T-cell (primary cell): ENCODE results near the gene ERN1. TPM values are rescaled to one million over a fixed set of nuclear protein-coding genes. Genes with fewer than 3 reads are reported as not detected.
"Not testable (repeated sequence)": the region's sequence is repeated elsewhere in the genome, so short reads cannot be mapped to it uniquely, and the experiment has no call there.

Experiments used
- ATAC-seq, 4 experiments: fragments of 200-7000 bp in 3 of 4; fragments of 150-1000 bp in 1 of 4; cut with Tn5 transposase; replicated peaks in 1 of 4; 1 replicate in 3 of 4; 2 replicates in 1 of 4; pipeline ENCODE4 v1.10.0; 2021; ENCODE audit warnings: moderate library complexity in 3 of 4, mild to moderate bottlenecking in 2 of 4, moderate number of reproducible peaks in 1 of 4
- CTCF ChIA-PET, 2 donors: fragments of 300-600 bp; sonication (Branson Sonifier 250); formaldehyde crosslinking; loops; one replicate each; lab custom pipeline; 2022; ENCODE audit warnings: antibody characterized with exemption in 2 of 2; lab: Charles Lee
- POLR2A ChIA-PET, 2 donors: fragments of 300-600 bp; sonication (Branson Sonifier 250); formaldehyde crosslinking; loops; one replicate each; lab custom pipeline; 2022; ENCODE audit warnings: antibody characterized with exemption in 2 of 2; lab: Charles Lee
- DNase-seq, 35 experiments: peaks; one replicate each; pipeline versions ENCODE4 v3.0.0 to v3.0.0-alpha.2; 2013 to 2023
- H3K27ac ChIP-seq: one replicate; pipeline ENCODE4 v1.5.1; 2013; ENCODE audit warnings: low read length
- H3K27me3 ChIP-seq, 2 experiments: replicated peaks in 1 of 2; 1 replicate in 1 of 2; 2 replicates in 1 of 2; pipeline versions ENCODE4 v1.6.1 to v1.7.0; 2013; ENCODE audit warnings: low read length in 1 of 2, mixed read lengths in 1 of 2; ENCODE audit not compliant: control insufficient read depth in 2 of 2, insufficient read depth in 2 of 2; ENCODE audit errors: extremely low read depth in 1 of 2
- H3K36me3 ChIP-seq, 2 donors: 1 replicate in 1 of 2; 2 replicates in 1 of 2; pipeline versions ENCODE4 v1.6.1 to v1.7.0; 2013; ENCODE audit warnings: low read length in 1 of 2; ENCODE audit not compliant: control insufficient read depth in 2 of 2, insufficient read depth in 1 of 2; ENCODE audit errors: extremely low read depth in 1 of 2
- H3K4me1 ChIP-seq, 2 experiments: 1 replicate in 1 of 2; 2 replicates in 1 of 2; pipeline versions ENCODE4 v1.6.1 to v1.7.0; 2013; ENCODE audit warnings: low read length in 2 of 2, mixed read lengths in 1 of 2; ENCODE audit not compliant: insufficient read depth in 2 of 2, control insufficient read depth in 1 of 2; ENCODE audit errors: extremely low read depth in 1 of 2
- H3K4me3 ChIP-seq, 2 donors: 1 replicate in 1 of 2; 2 replicates in 1 of 2; pipeline versions ENCODE4 v1.5.1 to v1.7.0; 2013; ENCODE audit warnings: mild to moderate bottlenecking in 2 of 2, low read length in 1 of 2, moderate library complexity in 1 of 2; ENCODE audit not compliant: control insufficient read depth in 1 of 2; ENCODE audit errors: extremely low read depth in 1 of 2
- H3K9me3 ChIP-seq: 2 replicates; pipeline ENCODE4 v1.7.0; 2013
- H3K27ac Mint-ChIP-seq, 2 donors: one replicate each; pipeline ENCODE4 v1.8.0; 2020 to 2021; ENCODE audit warnings: mild to moderate bottlenecking in 2 of 2, mixed read lengths in 2 of 2
- H3K27me3 Mint-ChIP-seq, 2 donors: one replicate each; pipeline ENCODE4 v1.8.0; 2021 to 2022; ENCODE audit warnings: mixed read lengths in 2 of 2
- H3K36me3 Mint-ChIP-seq: one replicate; pipeline ENCODE4 v1.8.0; 2021; ENCODE audit warnings: mixed read lengths
- H3K4me1 Mint-ChIP-seq, 3 donors: one replicate each; pipeline ENCODE4 v1.8.0; 2020 to 2022; ENCODE audit warnings: mixed read lengths in 3 of 3, mild to moderate bottlenecking in 1 of 3
- H3K4me3 Mint-ChIP-seq, 3 donors: one replicate each; pipeline ENCODE4 v1.8.0; 2020 to 2022; ENCODE audit warnings: mild to moderate bottlenecking in 3 of 3, mixed read lengths in 3 of 3, moderate library complexity in 3 of 3
- H3K9me3 Mint-ChIP-seq, 3 donors: one replicate each; pipeline ENCODE4 v1.8.0; 2020 to 2022; ENCODE audit warnings: mixed read lengths in 3 of 3
- WGBS: methylation state at CpG from one replicate; pipeline ENCODE4 v1.1.5; 2013; ENCODE audit warnings: missing lambda C conversion rate; ENCODE audit not compliant: insufficient coverage; 5-methylcytosine and 5-hydroxymethylcytosine counted together
- total RNA-seq, 35 experiments: library from RNA in 6 of 35; stranded (reverse) in 6 of 35; fragments of 120-200 nt in 1 of 35; gene quantifications; one replicate each; pipeline versions ENCODE4 v1.2.1 to v1.2.4 and lab custom pipeline; 2013 to 2026

Gene ERN1
- total RNA-seq, 5 donors from 2014 or later (not counting 1 experiment from before 2014, with no cell fraction given): 71.2 to 146 (median 112) TPM

GRCh38 chr17:64120972-64121786 is 8.8 kb downstream of the ERN1 start:
- H3K36me3 ChIP-seq, H3K9me3 ChIP-seq, H3K9me3 Mint-ChIP-seq, H3K4me3 ChIP-seq, H3K27me3 Mint-ChIP-seq, H3K27me3 ChIP-seq: not testable (repeated sequence)
- Histone ChIP-seq H3K4me1 (peaks cover 8 to 38% of the 10 kb centered on the region in 2 experiments), H3K27ac (peak overlapping the region; percentile 65)
- peaks cover 46 to 81% (median 61%) of the 10 kb centered on the region in 3 donors for H3K4me1 Mint-ChIP-seq
- DNase-seq (peak in 13 of 35 experiments; percentile 7 to 47 (median 12)), ATAC-seq (peak; percentile 56 to 93 (median 69))
- H3K4me3 Mint-ChIP-seq: peak overlapping the region; percentile 43 to 68 (median 58)
- H3K36me3 Mint-ChIP-seq: peaks cover 29% of the 10 kb centered on the region
- WGBS: 34% methylated on average over 6 of the region's 13 CpGs
- ChIA-PET POLR2A (interaction anchor here in 1 of 2 donors (0.5 to 1.2 kb wide), 4 partner anchors 9 to 541 kb away, joined by 3 read pairs; no protein-coding TSS in a partner anchor), CTCF (interaction anchor here (0.5 to 2.4 kb wide), 5 partner anchors 12 to 256 kb away, joined by 3 to 10 read pairs (median 4); no protein-coding TSS in a partner anchor)
- peak overlapping the region; percentile 93 to 95 for H3K27ac Mint-ChIP-seq

- Histone ChIP-seq H3K9me3 (no peaks in the 10 kb centered on the region), H3K4me1 (peaks cover 8 to 43% of the 10 kb centered on the region in 2 experiments), H3K36me3 (no peaks in the 10 kb centered on the region), H3K27ac (peak overlapping the region; percentile 65), H3K4me3 (no peak overlapping the region), H3K27me3 (no peaks in the 10 kb centered on the region)
- Mint-ChIP-seq H3K27me3 (no peaks in the 10 kb centered on the region), H3K36me3 (peaks cover 32% of the 10 kb centered on the region), H3K9me3 (no peaks in the 10 kb centered on the region), H3K4me1 (peaks cover 46 to 81% (median 62%) of the 10 kb centered on the region in 3 donors), H3K4me3 (peak overlapping the region; percentile 28 to 68 (median 43)), H3K27ac (peak overlapping the region; percentile 93 to 95)
- ChIA-PET POLR2A (interaction anchor here in 1 of 2 donors (0.5 to 1.2 kb wide), 4 partner anchors 14 to 541 kb away, joined by 3 read pairs; no protein-coding TSS in a partner anchor), CTCF (interaction anchor here in 1 of 2 donors (0.5 to 2.4 kb wide), 4 partner anchors 13 to 255 kb away, joined by 3 to 10 read pairs (median 6); no protein-coding TSS in a partner anchor)
- WGBS: no CpG with 5 or more reads among the region's 3 CpGs
- no peak for ATAC-seq
- no peak for DNase-seq
Measured at GRCh38 chr17:64120159-64120810, 9.7 kb downstream of the ERN1 start.

- POLR2A ChIA-PET: interaction anchor here (0.6 kb wide), 4 partner anchors 8 to 42 kb away, joined by 3 to 4 read pairs (median 3); no protein-coding TSS in a partner anchor
- no peak overlapping the region for H3K27ac ChIP-seq
- H3K4me1 ChIP-seq: peaks cover 8 to 45% of the 10 kb centered on the region in 2 experiments
- H3K9me3 ChIP-seq: no peaks in the 10 kb centered on the region
- CTCF ChIA-PET: interaction anchor here (0.7 to 1.4 kb wide), 4 partner anchors 15 to 314 kb away, joined by 3 to 8 read pairs (median 6); no protein-coding TSS in a partner anchor
- H3K27ac Mint-ChIP-seq: peak overlapping the region; percentile 16 to 46
- ATAC-seq (no peak), DNase-seq (no peak)
- H3K4me3 ChIP-seq: no peak overlapping the region
- H3K36me3 ChIP-seq: no peaks in the 10 kb centered on the region
- H3K27me3 Mint-ChIP-seq: no peaks in the 10 kb centered on the region
- no peaks in the 10 kb centered on the region for H3K27me3 ChIP-seq
- H3K36me3 Mint-ChIP-seq: peaks cover 30% of the 10 kb centered on the region
- H3K4me1 Mint-ChIP-seq: peaks cover 43 to 78% (median 61%) of the 10 kb centered on the region in 3 donors
- 93% methylated on average over 6 of the region's 10 CpGs for WGBS
- no peaks in the 10 kb centered on the region for H3K9me3 Mint-ChIP-seq
- no peak overlapping the region for H3K4me3 Mint-ChIP-seq
Measured at GRCh38 chr17:64117981-64118979, 11.7 kb downstream of the ERN1 start.

GRCh38 chr17:64115822-64116534 is 14.0 kb downstream of the ERN1 start:
- Histone ChIP-seq H3K4me1 (peaks cover 6 to 37% of the 10 kb centered on the region in 2 experiments), H3K27ac (no peak overlapping the region), H3K4me3 (no peak overlapping the region), H3K27me3 (no peaks in the 10 kb centered on the region), H3K36me3 (peaks cover 0 to 3% of the 10 kb centered on the region in 2 donors), H3K9me3 (no peaks in the 10 kb centered on the region)
- Mint-ChIP-seq H3K4me1 (peaks cover 40 to 71% (median 45%) of the 10 kb centered on the region in 3 donors), H3K27ac (peak overlapping the region in 1 of 2 donors; percentile 51), H3K4me3 (peak overlapping the region in 2 of 3 donors; percentile 26 to 41), H3K27me3 (no peaks in the 10 kb centered on the region), H3K36me3 (peaks cover 33% of the 10 kb centered on the region), H3K9me3 (no peaks in the 10 kb centered on the region)
- ATAC-seq (peak in 1 of 4 experiments; percentile 54), DNase-seq (peak in 1 of 35 experiments; percentile 22)
- ChIA-PET POLR2A (no interaction called here), CTCF (interaction anchor here in 1 of 2 donors (0.6 to 1.7 kb wide), 3 partner anchors 9 to 229 kb away, joined by 3 to 5 read pairs (median 5); no protein-coding TSS in a partner anchor)
- 13% methylated on average over 4 of the region's 7 CpGs for WGBS

GRCh38 chr17:64115043-64115698 is 14.8 kb downstream of the ERN1 start:
- POLR2A ChIA-PET: interaction anchor here in 1 of 2 donors (0.6 to 1.1 kb wide), 3 partner anchors 11 to 430 kb away, joined by 3 to 6 read pairs (median 3); no protein-coding TSS in a partner anchor
- WGBS: 99% methylated on average over 8 of the region's 8 CpGs

More at GRCh38 chr17:64115043-64115698, 14.8 kb downstream of the ERN1 start:
- no peak overlapping the region for H3K4me3 Mint-ChIP-seq
- no peak overlapping the region for H3K4me3 ChIP-seq
- peaks cover 0 to 3% of the 10 kb centered on the region in 2 donors for H3K36me3 ChIP-seq
- peaks cover 0 to 33% of the 10 kb centered on the region in 2 experiments for H3K4me1 ChIP-seq
- DNase-seq: no peak
- no peak for ATAC-seq
- CTCF ChIA-PET: interaction anchor here in 1 of 2 donors (0.6 to 1.7 kb wide), 4 partner anchors 9 to 228 kb away, joined by 3 to 5 read pairs (median 4); no protein-coding TSS in a partner anchor
- no peaks in the 10 kb centered on the region for H3K27me3 ChIP-seq
- H3K9me3 ChIP-seq: no peaks in the 10 kb centered on the region
- peaks cover 32% of the 10 kb centered on the region for H3K36me3 Mint-ChIP-seq
- H3K27ac ChIP-seq: no peak overlapping the region
- H3K9me3 Mint-ChIP-seq: no peaks in the 10 kb centered on the region
- H3K27me3 Mint-ChIP-seq: no peaks in the 10 kb centered on the region
- peaks cover 39 to 70% (median 43%) of the 10 kb centered on the region in 3 donors for H3K4me1 Mint-ChIP-seq
- peak overlapping the region in 1 of 2 donors; percentile 55 for H3K27ac Mint-ChIP-seq
